ENCODE data around the gene PFAS. TPM values are rescaled to one million over a fixed set of nuclear protein-coding genes. Genes with fewer than 3 reads are reported as not detected.

PFAS gene
- total RNA-seq, 4 donors from 2014 or later, result 2.6 to 8.4 (median 6.5) TPM

- Histone ChIP-seq H3K9me3 (no peaks in the 10 kb centered on the region), H3K4me1 (peaks cover 11 to 13% of the 10 kb centered on the region in 2 donors), H3K4me3 (peak overlapping the region; percentile 64 to 91 (median 67)), H3K27me3 (no peaks in the 10 kb centered on the region), H3K36me3 (no peaks in the 10 kb centered on the region), H3K27ac (peak overlapping the region; percentile 89 to 99 (median 94))
- DNase-seq (peak; percentile 77 to 81), ATAC-seq (peak; percentile 66 to 70)
- in situ Hi-C loops (cut with MboI; ENCODE audit: low sequenced_read_pairs in 4 of 4) (loop anchor here in 2 of 4 donors (5.0 to 10.0 kb wide), 2 partner anchors 35 to 73 kb away; partner anchors contain the start of gene SLC25A35 (in 1 of the 2)), intact Hi-C loops (cut with DNase I; ENCODE audit: low total_unique reads) (loop anchor here (1.0 to 5.0 kb wide), 7 partner anchors 26 to 215 kb away; partner anchors contain the start of genes CTC1, KRABD2, NDEL1 and RANGRF)
- TF ChIP-seq, protein P1, sequence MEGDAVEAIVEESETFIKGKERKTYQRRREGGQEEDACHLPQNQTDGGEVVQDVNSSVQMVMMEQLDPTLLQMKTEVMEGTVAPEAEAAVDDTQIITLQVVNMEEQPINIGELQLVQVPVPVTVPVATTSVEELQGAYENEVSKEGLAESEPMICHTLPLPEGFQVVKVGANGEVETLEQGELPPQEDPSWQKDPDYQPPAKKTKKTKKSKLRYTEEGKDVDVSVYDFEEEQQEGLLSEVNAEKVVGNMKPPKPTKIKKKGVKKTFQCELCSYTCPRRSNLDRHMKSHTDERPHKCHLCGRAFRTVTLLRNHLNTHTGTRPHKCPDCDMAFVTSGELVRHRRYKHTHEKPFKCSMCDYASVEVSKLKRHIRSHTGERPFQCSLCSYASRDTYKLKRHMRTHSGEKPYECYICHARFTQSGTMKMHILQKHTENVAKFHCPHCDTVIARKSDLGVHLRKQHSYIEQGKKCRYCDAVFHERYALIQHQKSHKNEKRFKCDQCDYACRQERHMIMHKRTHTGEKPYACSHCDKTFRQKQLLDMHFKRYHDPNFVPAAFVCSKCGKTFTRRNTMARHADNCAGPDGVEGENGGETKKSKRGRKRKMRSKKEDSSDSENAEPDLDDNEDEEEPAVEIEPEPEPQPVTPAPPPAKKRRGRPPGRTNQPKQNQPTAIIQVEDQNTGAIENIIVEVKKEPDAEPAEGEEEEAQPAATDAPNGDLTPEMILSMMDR (IDR thresholded peaks at IDR 0.05 in 4 of 5, conservative IDR thresholded peaks at IDR 0.05 in 1 of 5), result peak in 1 of 5 experiments; percentile 13
- no peak for TF ChIP-seq POLR2A (IDR thresholded peaks at IDR 0.05)
Observed at GRCh38 chr17:8221663-8222379, 27.3 kb upstream of the PFAS start.

- no peaks in the 10 kb centered on the region for H3K9me3 ChIP-seq
- peak overlapping the region; percentile 64 to 91 (median 67) for H3K4me3 ChIP-seq
- H3K27ac ChIP-seq, result peak overlapping the region; percentile 89 to 99 (median 94)
- peak in 1 of 2 donors; percentile 58 for DNase-seq
- no peaks in the 10 kb centered on the region for H3K36me3 ChIP-seq
- in situ Hi-C loops (cut with MboI; ENCODE audit: low sequenced_read_pairs in 4 of 4), result loop anchor here in 2 of 4 donors (5.0 to 10.0 kb wide), 2 partner anchors 35 to 72 kb away; partner anchors contain the start of gene SLC25A35 (in 1 of the 2)
- peak; percentile 33 to 35 for ATAC-seq
- intact Hi-C loops (cut with DNase I; ENCODE audit: low total_unique reads), result loop anchor here (1.0 to 5.0 kb wide), 6 partner anchors 26 to 215 kb away; partner anchors contain the start of genes CTC1, NDEL1, RANGRF and VAMP2
- TF ChIP-seq, protein P1 (IDR thresholded peaks at IDR 0.05 in 4 of 5, conservative IDR thresholded peaks at IDR 0.05 in 1 of 5), result no peak
- TF ChIP-seq POLR2A (IDR thresholded peaks at IDR 0.05), result no peak
- no peaks in the 10 kb centered on the region for H3K27me3 ChIP-seq
- H3K4me1 ChIP-seq, result peaks cover 11 to 13% of the 10 kb centered on the region in 2 donors
Observed at GRCh38 chr17:8222380-8222629, 26.8 kb upstream of the PFAS start.

- Histone ChIP-seq H3K36me3 (peaks cover 0 to 3% of the 10 kb centered on the region in 2 donors), H3K27ac (peak overlapping the region; percentile 89 to 99 (median 94)), H3K4me1 (peaks cover 11 to 13% of the 10 kb centered on the region in 2 donors), H3K4me3 (peak overlapping the region; percentile 64 to 91 (median 67)), H3K27me3 (no peaks in the 10 kb centered on the region), H3K9me3 (no peaks in the 10 kb centered on the region)
- intact Hi-C loops (cut with DNase I; ENCODE audit: low total_unique reads) (loop anchor here (1.0 to 5.0 kb wide), 6 partner anchors 26 to 215 kb away; partner anchors contain the start of genes CTC1, NDEL1, RANGRF and VAMP2), in situ Hi-C loops (cut with MboI; ENCODE audit: low sequenced_read_pairs in 4 of 4) (loop anchor here in 2 of 4 donors (5.0 to 10.0 kb wide), 2 partner anchors 35 to 72 kb away; partner anchors contain the start of gene SLC25A35 (in 1 of the 2))
- peak; percentile 63 to 65 for TF ChIP-seq POLR2A (IDR thresholded peaks at IDR 0.05)
- TF ChIP-seq, protein P1 (IDR thresholded peaks at IDR 0.05 in 4 of 5, conservative IDR thresholded peaks at IDR 0.05 in 1 of 5), result no peak
- DNase-seq (peak; percentile 88 to 95), ATAC-seq (peak; percentile 51 to 55)
Observed at GRCh38 chr17:8222630-8223355, 26.3 kb upstream of the PFAS start.

DNA sequence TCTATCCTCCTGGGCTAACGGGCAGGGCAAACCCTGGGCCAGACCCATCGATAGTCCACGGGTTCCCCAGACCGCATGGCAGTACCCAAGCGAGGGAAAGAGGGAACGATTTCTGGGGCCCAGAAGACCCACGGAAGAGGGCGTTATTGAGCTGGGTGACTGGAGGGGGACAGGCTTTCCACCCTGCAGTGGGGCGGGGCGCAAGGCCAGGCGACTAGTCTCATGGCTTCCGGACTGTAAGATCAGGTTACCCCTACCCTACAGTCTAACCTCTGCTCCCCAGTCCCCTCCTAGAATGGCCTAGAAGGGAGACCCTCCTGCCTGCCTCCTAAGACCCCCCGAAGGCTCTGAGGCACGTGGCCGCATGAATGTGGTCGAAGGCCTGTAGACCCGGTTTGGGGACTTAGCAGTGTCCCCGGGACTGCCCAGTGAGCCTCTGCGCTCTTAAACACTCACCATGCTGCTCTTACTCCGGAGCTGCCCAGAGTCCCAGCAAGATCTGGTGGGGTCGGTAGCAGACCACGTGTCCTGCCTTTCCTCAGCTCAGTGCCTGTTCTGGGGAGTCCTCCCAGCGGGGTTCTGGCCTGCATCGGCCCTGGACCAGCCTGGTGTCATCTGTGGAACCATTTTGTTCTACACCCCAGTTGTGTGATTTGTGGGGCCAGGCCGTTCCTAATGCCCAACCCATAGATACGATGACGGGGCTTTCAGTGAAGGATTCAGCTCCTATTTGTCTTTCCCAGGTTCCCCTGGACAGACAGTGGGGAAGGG, 25.5 kb upstream of the PFAS start:
- Histone ChIP-seq H3K27ac (peak overlapping the region; percentile 89 to 99 (median 94)), H3K4me3 (peak overlapping the region; percentile 64 to 91 (median 67)), H3K4me1 (peaks cover 11 to 13% of the 10 kb centered on the region in 2 donors), H3K36me3 (peaks cover 0 to 10% of the 10 kb centered on the region in 2 donors), H3K27me3 (no peaks in the 10 kb centered on the region), H3K9me3 (no peaks in the 10 kb centered on the region)
- in situ Hi-C loops (cut with MboI; ENCODE audit: low sequenced_read_pairs in 4 of 4) (loop anchor here in 2 of 4 donors (5.0 to 10.0 kb wide), 2 partner anchors 36 to 71 kb away; partner anchors contain the start of gene SLC25A35 (in 1 of the 2)), intact Hi-C loops (cut with DNase I; ENCODE audit: low total_unique reads) (loop anchor here (2.0 to 5.0 kb wide), 3 partner anchors 61 to 214 kb away; partner anchors contain the start of genes NDEL1, RANGRF and VAMP2)
- TF ChIP-seq POLR2A (IDR thresholded peaks at IDR 0.05), result no peak
- TF ChIP-seq, protein P1 (IDR thresholded peaks at IDR 0.05 in 4 of 5, conservative IDR thresholded peaks at IDR 0.05 in 1 of 5), result no peak
- DNase-seq (peak; percentile 54 to 77), ATAC-seq (peak; percentile 26 to 30)
